Esophagus muscularis mucosa (tissue), 4 donors: ENCODE results near the gene PTP4A1. TPM values are rescaled to one million over a fixed set of nuclear protein-coding genes. Genes with fewer than 3 reads are reported as not detected.

Experiments used
- DNase-seq: peaks from one replicate; pipeline ENCODE4 v3.0.0-alpha.2; 2017; ENCODE audit errors: extremely low spot score
- H3K27ac ChIP-seq, 4 donors: fragments of 200-600 bp; sonication (generic); replicated peaks in 1 of 4; 1 replicate in 3 of 4; 2 replicates in 1 of 4; pipeline ENCODE4 v1.5.1; 2016 to 2019; ENCODE audit warnings: mild to moderate bottlenecking in 1 of 4
- H3K27me3 ChIP-seq, 4 donors: fragments of 200-600 bp; sonication (generic); one replicate each; pipeline versions ENCODE4 v1.5.1 to v1.6.0; 2016 to 2019
- H3K36me3 ChIP-seq, 4 donors: fragments of 200-600 bp; sonication (generic); one replicate each; pipeline ENCODE4 v1.5.1; 2016 to 2019
- H3K4me1 ChIP-seq, 4 donors: fragments of 200-600 bp; sonication (generic); one replicate each; pipeline ENCODE4 v1.5.1; 2016 to 2019
- H3K4me3 ChIP-seq, 4 donors: fragments of 200-600 bp; sonication (generic); 1 replicate in 2 of 4; 2 replicates in 2 of 4; pipeline ENCODE4 v1.5.1; 2016 to 2019; ENCODE audit warnings: mild to moderate bottlenecking in 4 of 4, moderate library complexity in 1 of 4
- H3K9me3 ChIP-seq, 4 donors: fragments of 200-600 bp; sonication (generic); 1 replicate in 3 of 4; 2 replicates in 1 of 4; pipeline ENCODE4 v1.5.1; 2016 to 2019
- CTCF ChIP-seq, 3 experiments: fragments of 200-600 bp in 2 of 3; fragments of 450-650 bp in 1 of 3; sonication (generic) in 2 of 3; IDR thresholded peaks; one replicate each; pipeline ENCODE4 v1.5.1; 2017 to 2019; ENCODE audit warnings: antibody characterized with exemption in 3 of 3, mild to moderate bottlenecking in 2 of 3, moderate library complexity in 1 of 3
- EP300 ChIP-seq: sonication (generic); formaldehyde crosslinking; IDR thresholded peaks from one replicate; pipeline ENCODE4 v1.6.1; 2017; ENCODE audit warnings: antibody characterized with exemption
- POLR2A ChIP-seq: fragments of 450-650 bp; IDR thresholded peaks from one replicate; pipeline ENCODE4 v1.6.1; 2017; ENCODE audit warnings: antibody characterized with exemption, moderate library complexity, mild to moderate bottlenecking, low read depth
- POLR2AphosphoS5 ChIP-seq, 2 donors: sonication (generic); formaldehyde crosslinking; IDR thresholded peaks; one replicate each; pipeline ENCODE4 v1.6.1; 2017; ENCODE audit warnings: antibody characterized with exemption in 2 of 2
- WGBS: methylation state at CpG from one replicate; pipeline ENCODE4 v1.1.5; 2018; 5-methylcytosine and 5-hydroxymethylcytosine counted together
- intact Hi-C: fragments of 100-400 bp; cut with DNase I; formaldehyde crosslinking; loops from one replicate; pipeline ENCODE4 v1.15.1; 2023
- total RNA-seq, 4 donors: library from RNA; depleted of rRNA; stranded (reverse); fragments of >200 nt; gene quantifications; one replicate each; pipeline versions ENCODE4 v1.1.0 to v1.2.1, GENCODE V29; 2016

Gene PTP4A1
- total RNA-seq, 4 donors from 2014 or later: 23.7 to 31.3 (median 27.8) TPM

GRCh38 chr6:63533026-63533425 is 39.3 kb upstream of the PTP4A1 start:
- Histone ChIP-seq H3K36me3 (no peaks in the 10 kb centered on the region), H3K4me1 (peaks cover 0 to 3% (median 1%) of the 10 kb centered on the region in 4 donors), H3K4me3 (no peak overlapping the region), H3K9me3 (no peaks in the 10 kb centered on the region), H3K27me3 (no peaks in the 10 kb centered on the region), H3K27ac (no peak overlapping the region)
- TF ChIP-seq POLR2AphosphoS5 (IDR thresholded peaks at IDR 0.05): no peak
- TF ChIP-seq POLR2A: no peak
- TF ChIP-seq CTCF (IDR thresholded peaks at IDR 0.05): no peak
- no peak for TF ChIP-seq EP300
- WGBS: 85% methylated on average over 3 of the region's 3 CpGs
- no peak for DNase-seq
- intact Hi-C loops: no loop called here

- H3K4me3 ChIP-seq: no peak overlapping the region
- intact Hi-C loops: no loop called here
- no peaks in the 10 kb centered on the region for H3K9me3 ChIP-seq
- H3K4me1 ChIP-seq: no peaks in the 10 kb centered on the region
- no peak overlapping the region for H3K27ac ChIP-seq
- WGBS: 89% methylated on average over 4 of the region's 4 CpGs
- no peak for TF ChIP-seq POLR2AphosphoS5 (IDR thresholded peaks at IDR 0.05)
- TF ChIP-seq CTCF (IDR thresholded peaks at IDR 0.05): no peak
- TF ChIP-seq EP300: no peak
- no peak for TF ChIP-seq POLR2A
- no peaks in the 10 kb centered on the region for H3K27me3 ChIP-seq
- no peaks in the 10 kb centered on the region for H3K36me3 ChIP-seq
- no peak for DNase-seq
Measured at GRCh38 chr6:63533952-63534351, 38.3 kb upstream of the PTP4A1 start.

GRCh38 chr6:63537201-63537958 is 34.9 kb upstream of the PTP4A1 start:
- 62% methylated on average over 9 of the region's 9 CpGs for whole genome bisulfite sequencing
- Histone ChIP-seq H3K27ac (no peak overlapping the region), H3K9me3 (no peaks in the 10 kb centered on the region), H3K27me3 (no peaks in the 10 kb centered on the region), H3K36me3 (no peaks in the 10 kb centered on the region), H3K4me1 (no peaks in the 10 kb centered on the region), H3K4me3 (no peak overlapping the region)
- intact Hi-C loops: no loop called here
- no peak for DNase-seq
- TF ChIP-seq EP300 (no peak), POLR2AphosphoS5 (IDR thresholded peaks at IDR 0.05) (no peak), POLR2A (no peak), CTCF (IDR thresholded peaks at IDR 0.05) (no peak)

GRCh38 chr6:63537959-63538300 is 34.4 kb upstream of the PTP4A1 start:
- Histone ChIP-seq H3K4me3 (no peak overlapping the region), H3K27me3 (no peaks in the 10 kb centered on the region), H3K27ac (no peak overlapping the region), H3K4me1 (no peaks in the 10 kb centered on the region), H3K9me3 (no peaks in the 10 kb centered on the region), H3K36me3 (no peaks in the 10 kb centered on the region)
- TF ChIP-seq CTCF (IDR thresholded peaks at IDR 0.05) (no peak), POLR2A (no peak), EP300 (no peak), POLR2AphosphoS5 (IDR thresholded peaks at IDR 0.05) (no peak)
- DNase-seq: no peak
- intact Hi-C loops: no loop called here

GRCh38 chr6:63538550-63538949 is 33.7 kb upstream of the PTP4A1 start:
- no peaks in the 10 kb centered on the region for H3K4me1 ChIP-seq
- no peaks in the 10 kb centered on the region for H3K27me3 ChIP-seq
- H3K4me3 ChIP-seq: no peak overlapping the region
- intact Hi-C loops: no loop called here
- no peaks in the 10 kb centered on the region for H3K36me3 ChIP-seq
- 87% methylated on average over 1 of the region's 1 CpG for WGBS
- no peak for TF ChIP-seq POLR2A
- TF ChIP-seq CTCF (IDR thresholded peaks at IDR 0.05): no peak
- TF ChIP-seq POLR2AphosphoS5 (IDR thresholded peaks at IDR 0.05): no peak
- no peak for TF ChIP-seq EP300
- no peaks in the 10 kb centered on the region for H3K9me3 ChIP-seq
- DNase-seq: no peak
- H3K27ac ChIP-seq: no peak overlapping the region
